ENCODE results near the gene CDYL2.
"Not testable (repeated sequence)": the region's sequence is repeated elsewhere in the genome, so short reads cannot be mapped to it uniquely, and the experiment has no call there.

The CDYL2 gene

DNA sequence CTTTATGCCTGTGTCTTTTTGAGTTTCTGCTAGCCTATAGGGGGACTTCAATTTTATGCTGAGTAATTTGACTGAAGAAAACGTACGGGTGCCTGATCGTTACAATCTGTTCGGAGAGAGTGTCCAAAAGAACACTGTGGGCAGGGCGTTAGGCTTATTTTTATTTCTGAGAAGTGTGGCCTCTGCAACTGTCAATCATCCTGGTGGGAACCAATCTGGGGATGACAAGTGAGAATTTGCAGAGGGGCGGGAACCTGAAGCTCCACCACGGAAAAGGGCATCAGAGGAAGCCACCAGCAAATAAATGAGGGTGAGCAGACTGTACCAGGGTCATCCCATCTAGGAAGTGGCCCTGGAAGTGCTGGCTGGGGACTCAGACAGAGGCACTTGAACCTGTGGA, 12.0 kb upstream of the CDYL2 start:
- no peak for TF ChIP-seq CTCF (IDR thresholded peaks at IDR 0.05; ENCODE audit: extremely low read depth, insufficient read depth, missing control alignments)
- DNase-seq (ENCODE audit: low spot score), result no peak
- in situ Hi-C loops (cut with MboI; ENCODE audit: low pct_unique_long_range_greater_than_20kb, low sequenced_read_pairs, unreplicated experiment), result no loop called here

DNA sequence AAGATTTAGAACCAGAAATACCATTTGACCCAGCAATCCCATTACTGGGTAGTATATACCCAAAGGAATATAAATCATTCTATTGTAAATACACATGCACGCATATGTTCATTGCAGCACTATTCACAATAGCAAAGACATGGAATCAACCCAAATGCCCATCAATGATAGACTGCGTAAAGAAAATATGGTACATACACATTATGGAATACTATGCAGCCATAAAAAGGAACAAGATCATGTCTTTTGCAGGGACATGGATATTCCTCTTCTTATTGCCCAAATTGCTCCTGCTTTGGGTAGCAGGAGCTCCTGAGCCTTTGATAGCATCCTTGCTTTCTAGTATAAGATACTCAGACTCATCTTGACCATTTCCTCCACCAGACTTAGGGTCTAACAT, 10.9 kb upstream of the CDYL2 start:
- DNase-seq (ENCODE audit: low spot score); in situ Hi-C loops (cut with MboI; ENCODE audit: low pct_unique_long_range_greater_than_20kb, low sequenced_read_pairs, unreplicated experiment): not testable (repeated sequence)

GRCh38 chr16:80812593-80812992, 8.2 kb upstream of the CDYL2 start:
- no peak for TF ChIP-seq CTCF (IDR thresholded peaks at IDR 0.05; ENCODE audit: extremely low read depth, insufficient read depth, missing control alignments)
- no peak for DNase-seq (ENCODE audit: low spot score)
- in situ Hi-C loops (cut with MboI; ENCODE audit: low pct_unique_long_range_greater_than_20kb, low sequenced_read_pairs, unreplicated experiment), result no loop called here

- in situ Hi-C loops (cut with MboI; ENCODE audit: low pct_unique_long_range_greater_than_20kb, low sequenced_read_pairs, unreplicated experiment), result no loop called here
- DNase-seq (ENCODE audit: low spot score), result no peak
- no peak for TF ChIP-seq CTCF (IDR thresholded peaks at IDR 0.05; ENCODE audit: extremely low read depth, insufficient read depth, missing control alignments)
These were observed 5.0 kb upstream of the CDYL2 start for GRCh38 chr16:80809366-80809765.

DNA sequence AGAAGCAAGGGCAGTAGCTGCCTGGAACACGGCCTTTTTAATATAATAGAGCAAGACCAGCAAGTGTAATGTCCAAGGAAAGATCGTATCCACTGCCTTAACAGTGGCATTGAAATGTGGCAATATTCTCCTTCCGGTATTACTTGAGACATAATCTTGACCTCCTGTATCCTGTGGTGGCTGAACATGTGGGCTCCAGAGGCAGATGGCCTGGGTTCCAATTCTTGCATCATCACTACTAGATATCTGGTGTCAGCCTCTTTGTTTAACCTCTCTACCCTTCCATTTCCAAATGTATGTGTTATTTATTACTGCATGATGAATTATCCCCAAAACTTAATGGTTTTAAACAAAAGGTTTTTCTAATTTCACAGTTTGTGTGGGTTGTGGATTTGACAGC, 3.5 kb upstream of the CDYL2 start:
- TF ChIP-seq CTCF (IDR thresholded peaks at IDR 0.05; ENCODE audit: extremely low read depth, insufficient read depth, missing control alignments), result no peak
- DNase-seq (ENCODE audit: low spot score), result no peak
- in situ Hi-C loops (cut with MboI; ENCODE audit: low pct_unique_long_range_greater_than_20kb, low sequenced_read_pairs, unreplicated experiment), result no loop called here

GRCh38 chr16:80806927-80807340, 2.5 kb upstream of the CDYL2 start:
- in situ Hi-C loops (cut with MboI; ENCODE audit: low pct_unique_long_range_greater_than_20kb, low sequenced_read_pairs, unreplicated experiment), result no loop called here
- DNase-seq (ENCODE audit: low spot score), result no peak
- TF ChIP-seq CTCF (IDR thresholded peaks at IDR 0.05; ENCODE audit: extremely low read depth, insufficient read depth, missing control alignments), result no peak

GRCh38 chr16:80806289-80806688, 1.9 kb upstream of the CDYL2 start:
- in situ Hi-C loops (cut with MboI; ENCODE audit: low pct_unique_long_range_greater_than_20kb, low sequenced_read_pairs, unreplicated experiment), result no loop called here
- no peak for DNase-seq (ENCODE audit: low spot score)
- no peak for TF ChIP-seq CTCF (IDR thresholded peaks at IDR 0.05; ENCODE audit: extremely low read depth, insufficient read depth, missing control alignments)

Data from GM13977 (cell line).